NCI-H446 (cell line): ENCODE measurements around the gene RNF225.
A peak's percentile ranks its signal among the peaks of the same experiment; 100 is the strongest.
"Not testable (repeated sequence)": the region's sequence is repeated elsewhere in the genome, so short reads cannot be mapped to it uniquely, and the experiment has no call there.

Experiments
- DNase-seq, 2 experiments: peaks; one replicate each; lab custom pipeline; 2025; lab: John Stamatoyannopoulos, UW

The RNF225 gene

DNA sequence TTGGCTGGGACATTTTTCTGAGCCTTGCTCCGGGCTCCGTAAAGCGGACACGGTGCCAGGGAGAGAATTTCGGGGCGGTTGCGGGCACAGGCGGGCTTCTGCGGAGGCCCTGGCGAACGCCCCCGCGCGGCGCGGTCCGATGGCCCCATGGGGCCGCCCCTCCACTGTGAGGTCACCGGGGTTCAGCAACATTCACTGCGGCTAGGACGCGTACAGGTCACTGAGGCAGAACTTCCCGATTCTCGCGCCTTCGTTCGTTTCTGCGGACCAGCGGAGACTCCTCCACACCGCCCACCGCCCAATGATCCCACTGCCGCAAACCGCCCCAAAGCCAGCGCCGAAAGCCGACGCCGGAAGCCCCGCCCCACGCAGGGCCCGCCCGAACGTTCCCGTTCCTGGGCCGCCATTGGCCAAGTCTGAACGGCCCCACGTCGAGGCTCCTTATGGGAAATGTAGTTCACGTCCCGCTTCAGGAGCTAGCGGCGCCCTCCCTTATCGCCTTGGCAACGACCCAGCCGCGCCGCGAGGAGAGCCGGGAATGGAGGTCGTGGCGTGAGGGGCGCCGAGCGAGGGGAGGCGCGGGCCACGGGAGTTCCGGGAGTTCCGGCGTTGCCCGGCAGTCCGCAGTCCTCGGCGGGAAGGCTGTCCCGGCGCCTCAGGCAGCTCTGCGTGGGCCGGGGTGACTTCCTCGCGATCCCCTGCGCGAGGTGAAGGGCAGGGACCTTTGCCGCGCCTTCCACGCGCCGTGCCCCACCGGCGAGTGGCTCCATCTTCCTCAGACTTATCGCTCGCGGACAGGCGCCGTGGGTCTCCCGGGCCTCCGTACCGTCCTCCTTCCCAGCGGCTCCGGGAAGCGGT is 12.9 kb downstream of the RNF225 start, which contains the start of gene ZNF584:
Gene ZNF584, plus strand, starts transcription at position 498 of the 858 bp plus-strand sequence. CDS start 499 bp downstream, outside the sequence.
- DNase-seq = peak; percentile 91 to 97

DNA sequence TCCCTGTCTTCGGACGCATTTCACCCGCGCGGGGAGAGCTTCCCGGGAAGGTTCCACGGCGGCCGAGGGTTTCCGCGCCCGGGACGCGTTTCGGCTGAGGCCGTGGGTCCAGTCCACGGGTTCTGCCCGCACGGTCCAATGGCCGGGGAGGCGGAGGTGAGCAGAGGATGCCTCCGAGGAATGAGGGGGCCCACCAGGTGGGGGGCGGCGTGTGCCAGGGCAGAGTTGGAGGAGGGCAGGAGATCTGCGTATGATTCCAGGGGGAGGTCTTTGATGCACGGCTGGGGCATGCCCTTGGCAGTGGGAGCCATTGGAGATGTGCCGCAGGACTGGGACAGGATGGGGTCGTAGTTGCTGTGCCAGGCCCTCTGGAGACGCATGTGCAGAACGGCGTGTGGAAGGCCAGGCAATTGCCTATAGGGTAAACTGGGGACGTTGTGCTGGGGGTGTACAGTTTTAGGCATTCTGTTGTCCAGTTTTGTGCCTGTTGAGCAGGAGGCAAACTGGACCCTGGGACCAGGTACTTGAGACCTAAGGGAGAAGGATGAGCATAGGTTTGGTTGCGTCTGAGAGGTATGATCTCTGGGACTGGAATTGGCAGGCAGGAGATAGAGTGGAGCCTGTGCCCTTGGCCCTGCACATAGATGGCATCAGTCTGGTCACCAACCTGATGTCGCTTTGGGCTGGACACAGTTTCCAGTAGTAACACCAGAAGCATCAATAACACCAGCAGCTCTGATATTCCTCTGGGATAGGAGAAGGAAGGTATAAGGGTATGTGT is 13.7 kb downstream of the RNF225 start:
- peak in 1 of 2 experiments; percentile 51 for DNase-seq

DNA sequence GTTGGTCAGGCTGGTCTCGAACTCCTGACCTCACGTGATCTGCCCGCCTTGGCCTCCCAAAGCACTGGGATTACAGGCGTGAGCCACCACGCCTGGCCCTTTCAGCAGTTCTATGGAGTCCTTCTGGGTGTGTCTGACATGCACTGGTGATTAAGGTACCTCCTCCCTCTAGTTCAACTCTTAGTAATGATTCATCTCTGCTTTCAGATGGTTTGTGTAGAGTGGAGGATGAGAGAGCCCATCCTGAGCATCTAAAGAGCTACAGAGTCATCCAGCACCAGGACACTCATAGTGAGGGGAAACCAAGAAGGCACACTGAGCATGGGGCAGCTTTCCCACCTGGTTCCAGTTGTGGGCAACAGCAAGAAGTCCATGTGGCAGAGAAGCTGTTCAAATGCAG is 21.1 kb downstream of the RNF225 start:
- DNase-seq = no peak

DNA sequence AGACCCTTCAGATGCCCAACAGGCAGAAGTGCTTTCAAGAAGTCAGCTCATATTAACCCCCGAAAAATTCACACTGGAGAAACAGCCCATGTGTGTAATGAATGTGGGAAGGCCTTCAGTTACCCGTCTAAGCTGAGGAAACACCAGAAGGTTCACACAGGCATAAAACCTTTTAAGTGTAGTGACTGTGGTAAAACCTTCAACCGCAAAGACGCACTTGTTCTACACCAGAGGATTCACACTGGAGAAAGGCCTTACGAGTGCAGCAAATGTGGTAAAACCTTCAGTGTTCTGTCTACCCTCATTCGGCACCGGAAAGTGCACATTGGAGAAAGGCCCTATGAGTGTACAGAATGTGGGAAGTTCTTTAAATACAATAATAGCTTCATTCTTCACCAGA is 21.6 kb downstream of the RNF225 start:
- DNase-seq = no peak

DNA sequence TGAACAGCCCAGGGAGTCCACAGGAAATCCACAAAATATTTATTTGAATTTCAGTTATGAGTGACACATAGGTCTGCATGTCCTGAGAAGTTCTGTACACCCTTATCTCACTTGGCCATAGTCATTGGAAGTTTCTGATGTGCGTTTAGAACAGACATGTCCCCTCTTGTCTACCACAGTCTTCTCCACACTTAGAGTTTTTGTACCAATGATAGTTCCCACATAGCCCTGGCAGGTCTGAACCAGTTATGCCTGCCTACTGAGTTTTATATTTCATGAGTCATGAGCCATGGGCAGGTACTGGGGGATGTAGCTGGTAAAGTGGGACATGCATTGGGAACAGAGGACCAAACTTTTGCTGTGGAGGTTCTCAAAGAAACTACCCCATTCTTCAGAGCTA is 33.2 kb downstream of the RNF225 start:
- no peak for DNase-seq

DNA sequence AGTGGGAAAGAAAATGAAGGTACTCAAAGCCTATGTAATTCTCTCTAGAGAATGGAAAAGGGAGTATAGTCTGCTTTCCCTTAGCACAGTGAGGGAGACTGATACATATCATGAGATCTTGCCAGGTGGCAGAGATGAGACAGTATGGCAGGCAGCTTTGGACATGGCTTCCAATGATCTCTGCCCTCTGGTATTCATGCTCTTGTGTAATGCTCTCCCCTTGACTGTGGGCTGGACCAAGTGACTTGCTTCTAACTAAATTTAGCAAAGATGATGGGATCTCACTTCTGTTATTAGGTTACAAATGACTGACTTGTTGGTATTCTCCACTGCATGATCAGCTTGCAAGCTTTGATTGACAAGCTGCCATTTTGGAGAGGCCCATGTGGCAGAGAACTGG is 34.3 kb downstream of the RNF225 start:
- DNase-seq = no peak

DNA sequence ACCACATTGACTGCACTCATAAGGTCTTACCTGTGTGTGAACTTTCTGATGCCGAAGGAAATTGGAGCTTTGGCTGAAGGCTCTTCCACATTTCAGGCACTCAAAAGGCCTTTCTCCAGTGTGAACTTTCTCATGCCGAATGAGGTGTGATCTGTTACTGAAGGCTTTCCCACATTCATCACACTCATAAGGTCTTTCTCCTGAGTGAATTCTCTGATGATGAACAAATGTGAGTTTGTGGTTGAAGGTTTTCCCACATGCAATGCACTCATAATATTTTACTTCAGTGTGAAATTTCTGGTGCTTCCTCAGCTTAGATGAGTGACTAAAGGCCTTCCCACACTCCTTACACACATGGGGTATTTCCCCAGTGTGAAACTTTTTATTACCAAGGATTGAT is 38.8 kb downstream of the RNF225 start:
- no peak for DNase-seq

DNA sequence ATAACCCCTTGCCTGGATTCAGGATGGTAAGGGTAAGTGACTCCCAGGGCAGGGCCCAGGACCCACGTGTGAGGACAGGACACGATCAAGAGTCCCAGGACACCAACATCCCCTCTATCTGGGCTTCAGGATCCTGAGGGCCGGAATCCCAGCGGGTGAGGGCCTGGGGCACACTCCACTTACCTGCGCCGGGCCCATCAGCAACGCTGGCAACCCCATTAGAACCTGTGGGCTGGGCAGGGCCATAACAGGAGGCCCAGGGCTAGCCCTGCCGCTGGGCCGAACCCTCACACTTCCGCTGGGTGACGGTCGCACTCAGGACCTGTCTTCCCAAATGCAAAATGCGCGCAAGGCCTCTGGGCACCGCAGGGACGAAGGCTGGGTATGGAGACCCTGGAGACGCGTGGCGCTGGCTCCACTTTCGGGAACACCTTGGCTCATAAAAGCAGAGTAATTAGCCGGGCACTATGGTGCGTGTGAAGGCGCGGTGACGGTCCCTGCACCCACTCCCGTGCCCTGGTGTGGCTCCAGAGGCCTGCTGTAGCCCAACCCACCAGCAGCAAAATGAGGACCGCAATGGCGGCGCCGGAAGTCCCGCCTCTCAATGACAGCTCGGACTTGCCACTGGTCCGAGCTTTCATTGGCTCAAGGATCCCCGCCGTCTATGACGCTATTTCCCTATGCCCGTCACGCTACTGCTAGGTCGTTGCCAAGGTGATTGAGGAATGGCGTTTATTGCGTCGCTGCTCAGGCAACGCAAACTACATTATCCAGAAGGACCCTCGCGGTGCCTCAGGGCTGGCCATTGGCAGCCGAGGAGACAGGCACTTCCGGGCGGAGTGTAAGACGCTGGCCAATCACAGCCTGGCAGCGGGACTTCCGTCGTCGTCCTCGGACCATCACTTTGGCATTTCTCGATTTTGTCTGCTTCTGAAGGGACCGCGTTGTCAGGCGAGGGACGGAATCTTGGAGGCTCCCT is 44.4 kb downstream of the RNF225 start, which contains the start of gene ZNF132:
Gene ZNF132, minus strand, starts transcription at position 578 of the 979 bp plus-strand sequence. Its CDS starts 332 bp downstream, at position 246.
- peak; percentile 10 to 62 for DNase-seq

DNA sequence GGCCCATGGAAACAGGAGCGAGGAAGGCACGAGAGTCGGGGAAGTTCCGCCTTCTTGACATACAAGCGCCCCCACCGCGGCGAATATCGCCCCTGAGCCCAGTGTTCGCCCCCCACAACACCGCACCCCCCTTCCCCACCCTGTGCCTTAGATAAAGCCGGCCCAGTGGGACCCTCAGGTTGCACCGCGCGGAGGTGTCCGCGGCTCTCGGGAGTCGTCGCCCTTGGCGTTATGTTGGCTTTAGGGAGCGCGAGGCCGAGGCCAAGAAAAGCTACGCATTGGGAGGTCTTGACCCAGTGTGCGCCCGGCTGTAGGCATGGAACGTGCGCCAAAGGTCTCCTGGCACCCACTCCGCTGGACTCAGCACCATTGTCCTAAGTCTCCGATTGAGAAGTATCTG is 45.1 kb downstream of the RNF225 start:
- DNase-seq = no peak

DNA sequence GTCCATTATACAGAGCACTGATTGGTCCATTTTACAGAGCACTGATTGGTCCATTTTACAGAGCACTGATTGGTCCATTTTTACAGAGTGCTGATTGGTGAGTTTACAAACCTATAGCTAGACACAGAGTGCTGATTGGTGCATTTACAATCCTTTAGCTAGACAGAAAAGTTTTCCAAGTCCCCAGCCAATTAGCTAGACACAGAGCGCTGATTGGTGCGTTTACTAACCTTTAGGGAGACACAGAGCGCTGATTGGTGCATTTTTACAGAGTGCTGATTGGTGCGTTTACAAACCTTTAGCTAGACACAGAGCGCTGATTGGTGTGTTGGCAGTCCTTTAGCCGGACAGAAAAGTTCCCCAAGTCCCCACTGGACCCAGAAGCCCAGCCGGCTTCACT is 47.5 kb downstream of the RNF225 start:
- not testable (repeated sequence) for DNase-seq
